Naive thymus-derived CD4-positive, alpha-beta T cell (primary cell): Measurements from ENCODE around the gene MAP4. TPM values are rescaled to one million over a fixed set of nuclear protein-coding genes. Genes with fewer than 3 reads are reported as not detected.
"Not testable (repeated sequence)": the region's sequence is repeated elsewhere in the genome, so short reads cannot be mapped to it uniquely, and the experiment has no call there.

ENCODE experiments used
- ATAC-seq: fragments of 150-1000 bp; cut with Tn5 transposase; 2 replicates; pipeline ENCODE4 v1.10.0; 2021; ENCODE audit warnings: mild to moderate bottlenecking, moderate library complexity
- CTCF ChIA-PET: fragments of 350-600 bp; sonication (Branson Sonifier 250); formaldehyde crosslinking; loops from one replicate; lab custom pipeline; 2021; ENCODE audit warnings: antibody characterized with exemption; lab: Charles Lee
- POLR2A ChIA-PET: fragments of 350-600 bp; sonication (Branson Sonifier 250); formaldehyde crosslinking; loops from one replicate; lab custom pipeline; 2021; ENCODE audit warnings: antibody characterized with exemption, inconsistent platforms; lab: Charles Lee
- DNase-seq, 9 donors: peaks; one replicate each; pipeline versions ENCODE4 v3.0.0 to v3.0.0-alpha.2; 2020 to 2022; ENCODE audit warnings: mixed read lengths in 1 of 9
- H3K27ac ChIP-seq: one replicate; pipeline ENCODE4 v1.7.0; 2013; ENCODE audit warnings: mild to moderate bottlenecking, low read depth, low read length, moderate library complexity
- H3K27me3 ChIP-seq, 2 donors: one replicate each; pipeline ENCODE4 v1.7.0; 2013; ENCODE audit warnings: low read length in 2 of 2, mild to moderate bottlenecking in 2 of 2, moderate library complexity in 2 of 2; ENCODE audit not compliant: control insufficient read depth in 2 of 2, insufficient read depth in 2 of 2
- H3K36me3 ChIP-seq, 3 experiments: 1 replicate in 2 of 3; 2 replicates in 1 of 3; pipeline ENCODE4 v1.7.0; 2013; ENCODE audit warnings: low read length in 3 of 3, mild to moderate bottlenecking in 3 of 3, moderate library complexity in 1 of 3; ENCODE audit not compliant: insufficient read depth in 3 of 3, control insufficient read depth in 2 of 3
- H3K4me1 ChIP-seq, 2 donors: one replicate each; pipeline ENCODE4 v1.7.0; 2013; ENCODE audit warnings: low read length in 2 of 2, mild to moderate bottlenecking in 2 of 2, moderate library complexity in 1 of 2; ENCODE audit not compliant: control insufficient read depth in 2 of 2, insufficient read depth in 2 of 2
- H3K4me3 ChIP-seq: 2 replicates; pipeline ENCODE4 v1.7.0; 2013; ENCODE audit warnings: mild to moderate bottlenecking, low read length
- H3K9me3 ChIP-seq, 3 experiments: 1 replicate in 2 of 3; 2 replicates in 1 of 3; pipeline ENCODE4 v1.7.0; 2013; ENCODE audit warnings: low read length in 3 of 3; ENCODE audit not compliant: control insufficient read depth in 2 of 3
- H3K27ac Mint-ChIP-seq, 9 donors: one replicate each; pipeline ENCODE4 v1.8.0; 2020 to 2022; ENCODE audit warnings: mixed read lengths in 9 of 9, mild to moderate bottlenecking in 8 of 9, moderate library complexity in 5 of 9, inconsistent platforms in 2 of 9
- H3K27me3 Mint-ChIP-seq, 5 donors: one replicate each; pipeline ENCODE4 v1.8.0; 2021 to 2022; ENCODE audit warnings: mixed read lengths in 5 of 5, mild to moderate bottlenecking in 1 of 5
- H3K36me3 Mint-ChIP-seq, 5 donors: one replicate each; pipeline ENCODE4 v1.8.0; 2020 to 2022; ENCODE audit warnings: mixed read lengths in 5 of 5, mild to moderate bottlenecking in 3 of 5, inconsistent platforms in 1 of 5
- H3K4me1 Mint-ChIP-seq, 7 donors: one replicate each; pipeline ENCODE4 v1.8.0; 2020 to 2022; ENCODE audit warnings: mixed read lengths in 7 of 7, mild to moderate bottlenecking in 3 of 7, inconsistent platforms in 1 of 7
- H3K4me3 Mint-ChIP-seq, 10 donors: one replicate each; pipeline ENCODE4 v1.8.0; 2020 to 2022; ENCODE audit warnings: mild to moderate bottlenecking in 10 of 10, mixed read lengths in 10 of 10, moderate library complexity in 6 of 10, inconsistent platforms in 2 of 10
- H3K9me3 Mint-ChIP-seq, 11 donors: one replicate each; pipeline ENCODE4 v1.8.0; 2020 to 2022; ENCODE audit warnings: mixed read lengths in 11 of 11, mild to moderate bottlenecking in 4 of 11, inconsistent platforms in 1 of 11, moderate library complexity in 1 of 11
- intact Hi-C, 2 donors: fragments of 100-400 bp; cut with micrococcal nuclease; formaldehyde crosslinking; loops; one replicate each; pipeline ENCODE4 v1.15.1; 2023
- polyA plus RNA-seq, 2 donors: library from polyadenylated mRNA; unstranded; fragments of 300-500 nt; fragmentation: Illumina TruSeq; gene quantifications; one replicate each; pipeline ENCODE4 v1.2.3, GENCODE V29; 2021
- total RNA-seq, 6 experiments: library from RNA in 5 of 6; stranded (reverse) in 5 of 6; gene quantifications; 1 replicate in 5 of 6; 2 replicates in 1 of 6; pipeline ENCODE4 v1.2.3 and lab custom pipeline; 2021 to 2026

The MAP4 gene
- total and polyA plus RNA-seq, 7 experiments from 2014 or later, result 12.0 to 116 (median 38.2) TPM

- no peaks in the 10 kb centered on the region for H3K9me3 ChIP-seq
- CTCF ChIA-PET, result interaction anchor here (0.6 kb wide), 1 partner anchor 77 kb away, joined by 5 read pairs; no protein-coding TSS in a partner anchor
- Mint-ChIP-seq H3K27me3 (no peaks in the 10 kb centered on the region), H3K4me3 (no peak overlapping the region), H3K4me1 (peaks cover 0 to 15% (median 0%) of the 10 kb centered on the region in 7 donors), H3K36me3 (peaks cover 4 to 56% (median 20%) of the 10 kb centered on the region in 5 donors), H3K9me3 (peaks cover 0 to 3% (median 0%) of the 10 kb centered on the region in 11 donors), H3K27ac (no peak overlapping the region)
- no peak overlapping the region for H3K27ac ChIP-seq
- H3K4me3 ChIP-seq, result no peak overlapping the region
- intact Hi-C loops, result no loop called here
- no peaks in the 10 kb centered on the region for H3K27me3 ChIP-seq
- no peaks in the 10 kb centered on the region for H3K4me1 ChIP-seq
- ATAC-seq, result no peak
- peaks cover 0 to 17% (median 0%) of the 10 kb centered on the region in 3 experiments for H3K36me3 ChIP-seq
- DNase-seq, result no peak
- POLR2A ChIA-PET, result no interaction called here
Observed at GRCh38 chr3:47890126-47890827, 125.9 kb downstream of the MAP4 start.

- Mint-ChIP-seq H3K9me3 (peaks cover 0 to 3% (median 0%) of the 10 kb centered on the region in 11 donors), H3K27ac (no peak overlapping the region), H3K4me1 (peaks cover 0 to 25% (median 0%) of the 10 kb centered on the region in 7 donors), H3K27me3 (no peaks in the 10 kb centered on the region), H3K4me3 (no peak overlapping the region), H3K36me3 (peaks cover 11 to 62% (median 29%) of the 10 kb centered on the region in 5 donors)
- no peaks in the 10 kb centered on the region for H3K4me1 ChIP-seq
- CTCF ChIA-PET, result no interaction called here
- H3K9me3 ChIP-seq, result no peaks in the 10 kb centered on the region
- POLR2A ChIA-PET, result no interaction called here
- no peak overlapping the region for H3K4me3 ChIP-seq
- ATAC-seq, result no peak
- no peaks in the 10 kb centered on the region for H3K27me3 ChIP-seq
- H3K27ac ChIP-seq, result no peak overlapping the region
- H3K36me3 ChIP-seq, result peaks cover 0 to 17% (median 0%) of the 10 kb centered on the region in 3 experiments
- intact Hi-C loops, result no loop called here
- DNase-seq, result no peak
Observed at GRCh38 chr3:47888986-47889757, 127.0 kb downstream of the MAP4 start.

GRCh38 chr3:47887991-47888390 lies 128.2 kb downstream of the MAP4 start:
- H3K4me3 ChIP-seq, H3K27me3 ChIP-seq, H3K27ac Mint-ChIP-seq, H3K9me3 Mint-ChIP-seq, H3K27me3 Mint-ChIP-seq, H3K27ac ChIP-seq, ATAC-seq, DNase-seq, H3K4me1 ChIP-seq, intact Hi-C loops, POLR2A ChIA-PET, H3K9me3 ChIP-seq, H3K4me3 Mint-ChIP-seq, CTCF ChIA-PET: not testable (repeated sequence)
- Mint-ChIP-seq H3K4me1 (peaks cover 0 to 21% (median 0%) of the 10 kb centered on the region in 7 donors), H3K36me3 (peaks cover 11 to 64% (median 28%) of the 10 kb centered on the region in 5 donors)
- H3K36me3 ChIP-seq, result peaks cover 0 to 17% (median 0%) of the 10 kb centered on the region in 3 experiments

- no peaks in the 10 kb centered on the region for H3K36me3 ChIP-seq
- CTCF ChIA-PET, result no interaction called here
Observed at GRCh38 chr3:47885168-47885567, 131.0 kb downstream of the MAP4 start.

GRCh38 chr3:47884603-47885002 lies 131.6 kb downstream of the MAP4 start:
- Mint-ChIP-seq H3K27ac (peak overlapping the region in 1 of 9 donors; percentile 68), H3K4me3 (no peak overlapping the region), H3K9me3 (peaks cover 0 to 3% (median 0%) of the 10 kb centered on the region in 11 donors), H3K36me3 (peaks cover 7 to 43% (median 22%) of the 10 kb centered on the region in 5 donors), H3K27me3 (no peaks in the 10 kb centered on the region), H3K4me1 (peaks cover 0 to 16% (median 0%) of the 10 kb centered on the region in 7 donors)
- H3K4me3 ChIP-seq, result no peak overlapping the region
- ChIA-PET CTCF (no interaction called here), POLR2A (no interaction called here)
- intact Hi-C loops, result no loop called here
- no peak for ATAC-seq
- H3K27me3 ChIP-seq, result no peaks in the 10 kb centered on the region
- no peaks in the 10 kb centered on the region for H3K36me3 ChIP-seq
- no peaks in the 10 kb centered on the region for H3K9me3 ChIP-seq
- H3K27ac ChIP-seq, result no peak overlapping the region
- DNase-seq, result no peak
- no peaks in the 10 kb centered on the region for H3K4me1 ChIP-seq

More at GRCh38 chr3:47885168-47885567, 131.0 kb downstream of the MAP4 start:
- Mint-ChIP-seq H3K36me3 (peaks cover 7 to 43% (median 22%) of the 10 kb centered on the region in 5 donors), H3K27ac (no peak overlapping the region), H3K4me1 (peaks cover 0 to 16% (median 0%) of the 10 kb centered on the region in 7 donors), H3K9me3 (peaks cover 0 to 3% (median 0%) of the 10 kb centered on the region in 11 donors), H3K4me3 (no peak overlapping the region), H3K27me3 (no peaks in the 10 kb centered on the region)
- no peak for ATAC-seq
- Histone ChIP-seq H3K4me1 (no peaks in the 10 kb centered on the region), H3K9me3 (no peaks in the 10 kb centered on the region), H3K27me3 (no peaks in the 10 kb centered on the region), H3K4me3 (no peak overlapping the region), H3K27ac (no peak overlapping the region)
- intact Hi-C loops, result no loop called here
- no peak for DNase-seq
- POLR2A ChIA-PET, result no interaction called here

- intact Hi-C loops, result no loop called here
- POLR2A ChIA-PET, result no interaction called here
- Mint-ChIP-seq H3K4me1 (peaks cover 0 to 22% (median 6%) of the 10 kb centered on the region in 7 donors), H3K27me3 (no peaks in the 10 kb centered on the region), H3K36me3 (peaks cover 5 to 31% (median 17%) of the 10 kb centered on the region in 5 donors), H3K9me3 (peaks cover 0 to 3% (median 0%) of the 10 kb centered on the region in 11 donors), H3K4me3 (no peak overlapping the region), H3K27ac (peak overlapping the region in 1 of 9 donors; percentile 4)
- ATAC-seq (no peak), DNase-seq (no peak)
- no peak overlapping the region for H3K27ac ChIP-seq
- no peak overlapping the region for H3K4me3 ChIP-seq
- H3K36me3 ChIP-seq, result no peaks in the 10 kb centered on the region
- H3K4me1 ChIP-seq, result no peaks in the 10 kb centered on the region
- no peaks in the 10 kb centered on the region for H3K9me3 ChIP-seq
- CTCF ChIA-PET, result interaction anchor here (0.6 kb wide), 1 partner anchor 57 kb away, joined by 4 read pairs; no protein-coding TSS in a partner anchor
- H3K27me3 ChIP-seq, result no peaks in the 10 kb centered on the region
Observed at GRCh38 chr3:47882338-47882737, 133.9 kb downstream of the MAP4 start.
